Measurements from ENCODE around the gene PSMD4.
A peak's percentile ranks its signal among the peaks of the same experiment; 100 is the strongest.
"Not testable (repeated sequence)": the region's sequence is repeated elsewhere in the genome, so short reads cannot be mapped to it uniquely, and the experiment has no call there.

Gene PSMD4

GRCh38 chr1:151254217-151255213 is at the start of gene PSMD4:
Gene PSMD4 (plus strand): TSS chr1:151254734. CDS start chr1:151254783, 49 bp downstream.
- peak; percentile 84 for DNase-seq (ENCODE audit: low read depth)

GRCh38 chr1:151205381-151205965 is 49.1 kb upstream of the PSMD4 start:
- not testable (repeated sequence) for DNase-seq (ENCODE audit: low read depth)

DNA sequence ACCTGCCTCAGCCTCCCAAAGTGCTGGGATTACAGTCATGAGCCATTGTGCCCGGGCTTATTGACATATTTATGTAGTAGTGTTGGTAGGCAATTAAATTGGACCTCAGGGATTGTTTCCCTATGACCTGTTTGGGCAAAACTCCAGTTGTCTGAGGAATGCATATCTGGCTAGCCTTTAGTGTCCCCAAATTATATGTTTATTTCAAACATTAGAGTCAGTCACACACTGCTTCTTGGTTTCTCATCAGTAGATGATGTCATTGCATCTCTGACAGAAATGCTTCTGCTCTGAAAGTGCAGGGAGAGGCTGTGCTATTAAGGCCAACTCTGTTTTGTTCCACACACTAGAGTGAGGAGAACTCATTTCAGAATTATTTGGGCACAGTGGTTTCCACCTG is 43.7 kb upstream of the PSMD4 start:
- DNase-seq (ENCODE audit: low read depth), result no peak

DNA sequence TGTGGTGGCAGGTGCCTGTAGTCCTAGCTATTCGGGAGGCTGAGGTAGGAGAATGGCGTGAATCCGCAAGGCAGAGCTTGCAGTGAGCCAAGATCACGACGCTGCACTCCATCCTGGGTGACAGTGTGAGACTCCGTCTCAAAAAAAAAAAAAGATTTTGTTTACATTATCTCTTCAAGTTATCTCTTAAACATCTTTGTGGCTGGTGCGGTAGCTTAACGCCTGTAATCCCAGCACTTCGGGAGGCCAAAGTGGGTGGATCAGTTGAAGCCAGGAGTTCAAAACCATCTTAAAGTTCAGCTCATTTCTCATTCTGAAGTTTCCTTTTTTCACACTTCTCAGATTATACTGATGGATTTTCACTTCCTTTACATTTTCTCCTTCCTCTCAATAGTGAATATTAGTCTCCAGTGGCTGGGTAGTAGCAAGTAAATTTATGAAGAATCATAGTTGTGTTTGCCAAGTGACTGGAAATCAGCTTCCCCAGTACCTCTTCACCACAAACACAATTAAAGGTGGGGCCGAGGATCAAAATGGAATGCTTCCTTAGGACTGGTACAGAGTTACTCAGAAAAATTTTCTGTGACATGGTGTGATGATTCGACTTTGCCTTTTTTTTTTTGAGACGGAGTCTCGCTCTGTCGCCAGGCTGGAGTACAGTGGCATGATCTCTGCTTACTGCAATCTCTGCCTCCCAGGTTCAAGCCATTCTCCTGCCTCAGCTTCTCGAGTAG is 42.4 kb upstream of the PSMD4 start:
- no peak for DNase-seq (ENCODE audit: low read depth)

- no peak for DNase-seq (ENCODE audit: low read depth)
Observed at GRCh38 chr1:151213560-151213959, 41.0 kb upstream of the PSMD4 start.

- no peak for DNase-seq (ENCODE audit: low read depth)
Observed at GRCh38 chr1:151221616-151222015, 32.9 kb upstream of the PSMD4 start.

DNA sequence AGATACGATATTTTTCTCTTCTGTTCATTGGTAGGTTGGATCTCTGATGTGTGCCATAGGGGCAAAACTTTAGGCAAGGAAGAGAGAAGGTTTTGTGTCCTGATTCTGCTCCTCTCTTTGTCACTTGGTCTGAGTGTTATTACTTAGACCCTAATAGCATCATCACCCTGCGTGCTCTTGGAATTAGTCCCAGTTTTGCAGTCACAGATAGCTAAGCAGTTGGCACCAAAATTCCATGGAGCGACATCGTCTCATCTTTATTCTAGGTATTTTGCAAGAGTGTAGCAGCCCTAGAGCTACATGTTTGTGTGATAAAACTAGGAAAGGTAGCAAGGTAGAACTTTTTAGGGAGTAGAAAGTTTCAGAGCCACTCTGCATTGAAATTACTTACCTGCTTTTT is 32.4 kb upstream of the PSMD4 start:
- no peak for DNase-seq (ENCODE audit: low read depth)

- DNase-seq (ENCODE audit: low read depth), result no peak
Observed at GRCh38 chr1:151235235-151235634, 19.3 kb upstream of the PSMD4 start.

DNA sequence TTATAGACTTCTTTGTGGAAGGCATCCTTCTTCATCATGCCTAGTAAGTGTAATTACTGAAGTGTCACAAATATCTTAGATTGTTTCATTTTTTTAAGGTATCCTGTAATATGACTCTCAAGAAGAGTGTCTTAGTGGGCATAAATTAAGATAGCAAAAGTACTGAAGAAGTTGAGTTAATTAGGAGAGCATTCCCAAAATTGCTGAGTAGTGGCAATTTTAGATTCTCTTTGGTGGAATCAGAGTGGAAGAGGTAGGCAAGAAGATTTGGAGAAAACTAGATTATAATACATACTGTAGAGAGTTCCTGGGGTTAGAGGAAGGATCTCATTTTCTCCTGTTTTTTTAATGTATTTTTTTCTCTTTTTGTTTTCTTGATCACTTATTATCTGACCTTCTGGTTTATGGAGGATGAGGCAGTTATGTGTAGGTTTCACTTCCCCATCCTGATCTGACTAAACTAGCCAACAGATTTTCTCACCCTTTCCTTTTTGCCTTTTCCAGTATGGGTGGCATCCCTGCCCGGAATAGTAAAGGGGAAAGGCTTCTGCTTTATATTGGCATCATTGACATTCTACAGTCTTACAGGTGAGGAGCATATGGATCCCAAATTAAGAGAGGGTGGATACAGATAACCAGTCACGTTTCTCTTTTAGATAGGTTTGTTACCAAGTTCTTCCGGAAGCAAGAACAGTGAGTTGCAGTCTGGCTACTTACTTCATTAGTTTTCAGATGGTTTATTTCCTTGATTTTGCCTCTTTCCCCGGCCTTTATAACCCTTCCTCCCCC is 16.7 kb upstream of the PSMD4 start:
- no peak for DNase-seq (ENCODE audit: low read depth)

GRCh38 chr1:151238467-151238739 is 16.1 kb upstream of the PSMD4 start:
- DNase-seq (ENCODE audit: low read depth), result peak; percentile 77

GRCh38 chr1:151242442-151242841 is 12.1 kb upstream of the PSMD4 start:
- DNase-seq (ENCODE audit: low read depth), result no peak

GRCh38 chr1:151243683-151244216 is 10.8 kb upstream of the PSMD4 start:
- no peak for DNase-seq (ENCODE audit: low read depth)

GRCh38 chr1:151246786-151247185 is 7.7 kb upstream of the PSMD4 start:
- no peak for DNase-seq (ENCODE audit: low read depth)

DNA sequence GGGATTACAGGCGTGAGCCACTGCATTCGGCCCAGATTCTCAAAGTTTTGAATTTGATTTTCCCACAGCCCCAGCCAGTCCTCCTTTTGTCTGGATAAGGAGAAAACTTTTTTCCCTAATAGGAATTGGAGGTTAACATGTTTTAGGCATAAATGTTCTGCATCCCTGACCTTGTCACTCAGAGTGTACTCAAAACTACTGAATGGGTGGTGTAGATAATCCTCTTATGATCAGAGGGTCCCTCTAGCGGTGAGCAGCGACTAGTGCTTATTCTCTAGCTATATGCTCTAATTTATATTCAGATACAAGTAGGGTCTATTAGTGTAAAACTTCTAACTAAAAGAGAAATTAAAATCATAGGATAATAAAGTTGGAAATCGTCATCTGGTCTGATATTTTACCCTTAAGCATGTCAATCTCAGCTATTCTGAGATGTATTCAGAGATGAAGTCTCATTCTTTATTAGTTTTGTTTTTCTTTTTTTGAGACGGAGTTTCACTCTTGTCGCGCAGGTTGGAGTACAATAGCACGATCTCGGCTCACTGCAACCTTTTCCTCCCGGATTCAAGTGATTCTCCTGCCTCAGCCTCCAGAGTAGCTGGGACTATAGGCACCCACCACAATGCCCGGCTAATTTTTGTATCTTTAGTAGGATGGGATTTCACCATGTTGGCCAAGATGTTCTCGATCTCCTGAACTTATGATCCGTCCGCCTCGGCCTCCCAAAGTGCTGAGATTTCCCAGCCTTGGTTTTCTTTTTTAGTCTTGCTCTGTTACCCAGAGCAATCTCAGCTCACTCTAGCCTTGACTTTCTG is 2.7 kb upstream of the PSMD4 start:
- no peak for DNase-seq (ENCODE audit: low read depth)

- no peak for DNase-seq (ENCODE audit: low read depth)
Observed at GRCh38 chr1:151255381-151255780, 847 bp downstream of the PSMD4 start.

DNA sequence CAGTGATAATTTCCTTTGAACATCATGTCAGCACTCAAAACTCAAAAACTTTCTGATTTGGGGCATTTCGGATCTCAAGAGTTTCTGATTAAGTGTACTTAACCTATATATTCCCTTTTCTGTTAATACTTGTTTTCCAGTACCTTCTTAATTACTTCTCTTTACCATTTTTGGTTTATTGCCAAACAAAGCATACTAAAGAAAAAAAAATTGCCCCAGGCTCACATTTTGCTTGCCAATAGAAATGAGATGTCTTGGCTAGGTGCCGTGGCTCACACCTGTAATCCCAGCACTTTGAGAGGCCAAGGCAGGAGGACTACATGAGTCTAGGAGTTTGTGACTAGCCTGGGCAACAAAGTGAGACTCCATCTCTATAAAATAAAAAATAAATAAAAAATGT is 4.8 kb downstream of the PSMD4 start:
- DNase-seq (ENCODE audit: low read depth), result no peak

- no peak for DNase-seq (ENCODE audit: low read depth)
Observed at GRCh38 chr1:151265446-151266236, 11.1 kb downstream of the PSMD4 start.

GRCh38 chr1:151266315-151266714 is 11.8 kb downstream of the PSMD4 start:
- no peak for DNase-seq (ENCODE audit: low read depth)

DNA sequence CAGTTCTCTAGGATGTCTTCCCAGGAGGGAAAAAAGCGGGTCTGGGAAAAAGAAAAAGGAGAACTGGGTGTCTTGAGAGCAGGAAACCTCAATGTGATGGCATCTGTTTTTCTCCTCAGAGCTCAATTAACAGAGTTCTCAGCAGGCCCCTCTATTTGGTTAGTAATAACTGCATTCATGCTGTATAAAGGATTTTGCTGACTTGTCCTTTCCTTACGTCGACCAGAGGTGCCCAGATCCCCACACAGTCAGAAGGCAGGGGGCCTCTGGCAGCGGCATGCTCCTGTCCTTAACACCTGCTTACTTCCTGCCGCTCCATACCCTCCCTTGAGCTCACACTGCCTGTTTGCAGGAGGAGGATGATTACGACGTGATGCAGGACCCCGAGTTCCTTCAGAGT is 12.3 kb downstream of the PSMD4 start:
- no peak for DNase-seq (ENCODE audit: low read depth)

- DNase-seq (ENCODE audit: low read depth), result no peak
Observed at GRCh38 chr1:151267760-151268159, 13.2 kb downstream of the PSMD4 start.
